GM19043 (cell line): ENCODE results near the gene CD164.

Source experiments
- ATAC-seq: cut with Tn5 transposase; IDR thresholded peaks from one replicate; pipeline ENCODE4 v1.9.1; 2021; ENCODE audit warnings: low read depth; ENCODE audit not compliant: unreplicated experiment

CD164 gene

DNA sequence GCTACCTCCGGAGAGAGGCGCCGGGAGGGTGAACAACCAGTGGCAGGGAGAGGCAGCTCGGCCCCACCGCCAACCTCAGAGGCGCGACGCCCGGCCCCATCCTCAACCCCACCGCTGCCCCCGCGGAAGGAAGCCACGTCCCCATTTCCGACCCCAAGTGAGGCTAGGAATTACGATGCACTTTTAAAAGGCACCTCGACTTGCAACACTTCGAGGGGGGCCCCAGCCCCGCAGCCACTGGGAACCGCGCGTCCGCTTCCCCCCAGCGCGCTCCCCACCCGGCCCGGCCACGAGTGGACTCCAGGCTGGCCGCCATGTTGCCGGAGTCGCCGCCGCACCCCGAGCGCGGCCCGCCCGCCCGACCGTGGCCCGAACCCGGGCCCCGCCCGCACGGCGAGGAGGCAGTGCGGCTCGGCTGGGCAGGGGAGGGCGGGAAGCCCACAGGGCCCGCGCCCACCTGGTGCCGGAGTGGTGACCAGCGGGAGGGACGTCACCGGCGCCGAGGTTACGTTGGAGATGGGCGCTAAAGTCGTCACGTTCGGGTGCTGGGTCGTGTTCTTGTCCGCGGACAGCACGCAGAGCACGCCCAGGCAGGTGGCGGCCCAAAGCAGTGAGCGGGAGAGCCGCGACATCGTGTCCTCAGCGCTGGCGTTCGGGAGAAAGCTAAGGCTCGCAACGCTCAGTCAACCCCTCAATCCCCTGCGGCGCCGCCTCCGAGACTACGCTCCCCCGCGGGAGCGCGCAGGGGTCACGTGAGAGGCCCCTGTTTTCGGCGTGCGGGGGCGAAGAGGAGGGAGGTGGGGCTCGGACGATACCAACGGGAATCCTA lies at the start of gene CD164:
Gene CD164, minus strand, starts transcription at position 721 of the 829 bp plus-strand sequence. Its CDS starts 89 bp downstream, at position 632.
- ATAC-seq = peak; percentile 37

DNA sequence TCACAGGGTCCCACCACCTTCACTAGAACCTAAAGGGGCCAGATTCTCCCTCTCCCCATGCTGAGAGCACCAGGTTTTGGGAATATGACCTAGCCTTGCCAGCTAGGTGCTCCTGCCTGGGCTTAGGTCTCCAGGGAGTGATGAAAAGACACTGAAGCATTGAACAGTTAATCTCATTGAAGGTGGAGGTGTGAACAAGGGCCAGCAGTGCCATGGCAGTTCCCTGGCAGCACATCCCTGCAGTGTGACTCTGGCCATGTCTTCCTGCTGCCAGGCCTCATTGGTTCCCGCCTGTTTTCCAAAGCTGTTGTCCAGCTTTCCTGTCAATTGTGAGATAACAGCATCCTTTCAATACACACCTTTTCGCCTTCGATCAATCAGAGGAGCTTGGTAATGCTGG lies 47.2 kb upstream of the CD164 start:
- ATAC-seq = no peak

DNA sequence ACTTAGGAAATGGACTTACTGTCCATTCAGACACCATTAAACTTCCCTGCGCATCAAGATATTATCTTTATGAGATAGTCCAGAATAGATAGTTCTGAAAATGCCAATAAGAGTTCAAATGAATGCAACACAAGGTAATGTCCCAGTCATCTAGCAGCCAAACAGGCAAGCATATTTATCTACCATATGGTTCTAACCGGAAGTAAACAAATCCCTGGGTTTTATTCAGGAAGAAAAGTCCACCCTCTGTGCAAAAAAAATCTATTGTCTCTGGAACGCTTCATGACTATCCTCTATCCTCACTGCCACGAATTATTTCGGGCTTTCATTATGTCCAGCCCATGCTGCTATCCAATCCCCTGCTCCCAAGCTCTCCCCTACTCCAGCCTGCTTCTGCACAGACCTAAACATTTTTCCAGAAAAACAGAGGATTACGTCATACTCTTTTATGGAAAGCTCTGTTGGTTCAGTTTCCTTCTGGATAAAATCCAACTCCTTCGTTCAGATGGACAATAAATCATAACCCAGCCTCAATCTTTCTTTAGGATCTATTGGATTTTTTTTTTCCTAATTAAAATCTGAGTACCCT lies 46.7 kb upstream of the CD164 start:
- no peak for ATAC-seq

DNA sequence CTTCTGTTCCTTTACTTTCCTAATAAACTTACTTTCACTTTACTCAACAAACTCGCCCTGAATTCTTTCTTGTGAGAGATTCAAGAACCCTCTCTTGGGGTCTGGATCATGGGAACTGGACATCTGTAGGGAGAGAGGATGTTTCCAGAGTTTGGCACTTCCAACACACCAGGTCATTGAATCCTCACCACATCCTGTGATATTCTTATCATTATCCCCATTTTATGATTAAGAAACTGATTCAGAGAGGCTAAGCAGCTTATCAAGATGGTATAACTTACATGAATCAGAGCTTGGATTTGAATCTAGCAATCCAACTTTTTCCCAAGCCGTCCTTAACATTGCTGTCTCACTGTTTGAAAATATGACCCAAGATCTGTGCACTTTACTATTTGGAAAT lies 42.7 kb upstream of the CD164 start:
- ATAC-seq = no peak

DNA sequence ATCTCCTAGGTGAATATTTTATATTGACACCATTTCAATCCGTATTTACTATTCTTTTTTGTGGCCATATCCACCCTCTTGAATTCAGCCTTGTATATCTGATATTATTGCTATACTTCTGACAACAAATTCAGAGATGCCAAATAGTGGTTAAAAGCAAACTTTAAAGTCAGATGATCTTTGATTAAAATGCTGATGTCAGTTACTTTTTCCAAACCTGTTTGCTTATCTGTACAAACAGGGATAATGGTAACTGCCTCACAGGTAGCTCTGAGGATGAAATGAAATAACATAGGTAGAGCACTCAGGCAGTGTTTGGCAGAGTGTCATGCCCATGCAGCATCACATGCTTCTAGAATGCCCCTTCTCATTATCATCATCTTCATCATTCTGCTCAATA lies 38.9 kb upstream of the CD164 start:
- ATAC-seq = no peak

DNA sequence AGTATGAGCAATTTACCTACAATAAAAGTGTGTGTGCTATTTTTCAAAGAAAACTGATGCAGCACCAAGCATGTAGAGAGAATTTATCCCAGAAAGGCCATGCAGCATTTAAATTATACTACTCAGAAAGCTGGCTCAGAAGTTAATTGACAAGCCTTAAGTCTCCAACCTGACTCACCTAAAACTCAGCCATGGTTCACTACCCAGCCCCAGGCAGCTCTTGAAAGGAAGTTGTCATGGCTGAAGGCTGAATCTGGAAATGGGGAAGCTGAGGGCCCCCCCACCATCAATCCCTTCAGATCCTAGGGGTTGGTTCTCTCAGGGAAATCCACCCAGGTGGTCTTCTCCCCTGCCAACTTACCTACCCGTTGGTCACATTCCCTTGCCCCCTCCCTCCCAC lies 38.5 kb upstream of the CD164 start:
- ATAC-seq = no peak

DNA sequence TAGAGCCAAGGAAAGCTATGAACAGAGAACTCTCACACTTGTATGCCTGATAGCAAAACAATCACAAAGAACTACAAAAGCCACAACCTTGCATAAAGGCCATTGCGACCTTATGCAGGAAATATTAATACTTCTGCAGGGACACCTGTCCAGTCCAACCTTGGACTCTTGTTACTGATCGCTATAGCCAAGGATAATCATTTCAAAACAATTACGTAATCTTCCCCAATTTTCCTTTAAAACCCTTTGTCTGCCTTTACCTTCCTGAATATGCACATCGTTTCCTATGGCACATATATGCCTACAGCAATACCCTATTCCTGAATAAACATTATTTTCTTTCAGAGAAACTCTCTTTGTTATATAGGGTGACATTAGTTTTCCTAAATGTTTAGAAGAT lies 35.4 kb upstream of the CD164 start:
- ATAC-seq = no peak

DNA sequence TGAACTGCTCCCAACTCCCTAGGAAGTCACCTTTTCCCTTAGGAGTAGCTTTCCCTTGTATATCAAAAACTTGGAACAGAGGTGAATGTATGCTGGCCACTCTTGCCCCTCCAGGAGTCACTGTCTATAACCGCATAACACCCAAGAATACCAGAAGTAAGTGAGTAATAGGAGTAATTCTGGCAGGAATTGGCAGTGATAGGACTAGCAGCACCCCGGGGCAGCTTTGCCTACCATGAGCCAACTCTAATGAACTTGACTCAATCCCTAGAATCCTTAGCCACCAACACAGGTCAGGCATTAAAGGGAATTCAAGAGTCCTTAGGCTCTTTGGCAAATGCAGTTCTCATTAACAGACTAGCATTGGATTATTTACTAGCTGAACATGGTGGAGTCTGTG lies 28.8 kb upstream of the CD164 start:
- ATAC-seq = no peak

DNA sequence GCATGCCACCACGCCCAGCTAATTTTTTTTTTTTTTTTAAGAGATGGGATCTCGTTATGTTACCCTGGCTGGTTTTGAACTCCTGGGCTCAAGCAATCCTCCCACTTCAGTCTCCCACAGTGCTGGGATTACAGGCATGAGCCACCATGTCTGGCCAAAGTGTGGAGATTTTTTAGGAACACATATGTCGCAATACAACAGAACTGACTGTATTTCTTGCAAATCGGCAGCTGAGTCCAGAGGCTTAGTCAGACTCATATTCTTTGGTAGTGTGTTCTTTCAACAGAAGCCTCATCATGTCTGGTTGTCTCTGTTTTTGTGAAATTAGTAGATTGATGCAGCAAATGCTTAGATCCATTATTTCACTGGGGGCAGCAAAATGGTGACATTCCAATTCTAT lies 23.9 kb upstream of the CD164 start:
- ATAC-seq = no peak

DNA sequence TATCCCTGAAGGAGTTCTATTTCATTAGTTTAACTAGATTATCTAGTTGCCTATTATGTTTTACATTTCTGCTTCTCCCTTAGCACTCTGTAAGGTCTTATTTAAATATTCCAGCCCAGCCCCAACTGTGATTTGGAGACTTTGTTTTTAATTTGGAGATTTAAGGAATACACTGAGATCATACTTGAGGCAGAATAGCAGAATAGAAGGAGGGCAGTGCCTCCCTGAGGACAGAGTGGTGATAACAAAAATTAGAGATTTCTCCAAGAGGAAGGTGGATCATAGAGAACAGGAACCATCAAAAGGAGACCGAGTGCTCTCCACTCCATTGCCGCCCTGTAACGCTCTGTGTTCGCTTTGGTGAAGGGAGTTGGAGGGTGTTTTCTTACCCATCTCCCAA lies 14.8 kb upstream of the CD164 start:
- no peak for ATAC-seq

DNA sequence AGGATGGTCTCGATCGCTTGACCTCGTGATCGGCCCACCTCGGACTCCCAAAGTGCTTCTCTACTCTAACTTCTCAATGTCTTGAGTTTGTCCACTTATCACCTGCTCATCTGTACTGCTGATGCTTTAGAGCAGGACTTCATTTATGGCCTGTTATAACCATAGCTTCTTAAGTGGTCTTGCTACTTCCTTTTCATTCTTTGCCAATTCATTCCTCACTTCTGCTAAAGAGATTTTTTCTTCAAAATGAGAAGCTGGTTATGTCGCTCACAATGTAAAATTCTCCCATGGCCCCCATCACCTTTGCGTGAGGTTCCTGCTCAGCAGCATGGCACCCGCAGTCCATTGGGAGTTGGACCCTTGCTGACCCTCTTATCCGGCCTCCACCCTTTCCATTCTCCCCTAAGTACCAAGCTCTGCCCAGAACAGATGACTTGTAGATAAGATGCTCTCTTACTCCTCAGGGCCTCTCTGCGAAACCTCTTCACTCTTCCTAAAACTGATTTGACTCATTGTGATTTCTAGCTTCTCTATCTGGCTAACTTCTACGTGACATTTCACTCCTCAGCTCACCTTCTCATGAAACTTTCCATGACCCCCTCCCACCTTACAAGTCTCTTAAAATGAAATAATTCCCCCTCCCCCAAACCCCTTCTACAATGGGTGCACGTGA lies 13.9 kb upstream of the CD164 start:
- ATAC-seq = no peak

DNA sequence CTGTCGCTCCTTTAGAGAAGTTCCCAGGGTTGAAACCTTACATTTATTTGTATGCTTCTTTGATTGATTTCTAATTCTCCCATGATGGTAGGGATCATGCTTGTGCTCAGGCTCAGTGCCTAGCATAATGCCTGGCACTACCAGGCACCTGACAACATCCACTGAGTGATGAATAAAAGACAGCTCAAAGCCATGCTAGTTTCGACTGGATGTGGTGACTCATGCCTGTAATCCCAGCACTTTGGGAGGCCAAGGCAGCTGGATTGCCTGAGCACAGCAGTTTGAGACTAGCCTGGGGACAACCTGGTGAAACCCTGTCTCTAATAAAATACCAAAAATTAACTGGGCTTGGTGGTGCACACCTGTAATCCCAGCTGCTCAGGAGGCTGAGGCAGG lies 11.6 kb upstream of the CD164 start:
- no peak for ATAC-seq

DNA sequence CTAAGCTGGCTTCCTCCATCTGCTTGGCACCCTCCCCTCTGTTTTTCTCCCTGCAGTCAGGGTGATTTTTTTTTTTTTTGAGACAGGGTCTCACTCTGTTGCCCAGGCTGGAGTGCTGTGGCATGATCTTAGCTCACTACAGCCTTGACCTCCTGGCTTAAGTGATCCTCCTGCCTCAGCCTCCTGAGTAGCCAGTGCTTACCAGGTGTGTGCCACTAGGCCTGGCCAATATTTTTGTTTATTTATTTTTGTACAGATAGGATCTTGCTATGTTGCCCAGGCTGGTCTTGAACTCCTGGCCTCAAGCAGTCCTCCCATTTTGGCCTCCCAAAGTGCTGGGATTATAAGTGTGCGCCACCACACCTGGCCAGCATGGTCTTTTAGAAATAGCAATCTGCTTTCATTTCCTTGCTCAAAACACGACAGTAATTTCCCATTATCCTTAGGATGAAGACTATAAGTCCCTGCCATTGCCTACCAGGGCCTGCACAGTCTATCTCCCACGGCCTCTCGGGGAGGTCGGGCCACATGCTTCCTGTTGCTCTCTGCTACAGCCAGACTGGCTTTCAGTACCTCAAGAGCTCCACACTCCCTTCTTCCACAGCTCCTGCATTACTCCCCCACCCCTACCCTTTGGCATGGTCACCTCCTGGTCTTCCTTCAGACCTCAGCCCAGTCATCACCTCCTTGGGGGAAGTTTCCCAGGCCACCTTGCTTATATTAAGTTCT lies 11.1 kb upstream of the CD164 start:
- ATAC-seq = no peak

DNA sequence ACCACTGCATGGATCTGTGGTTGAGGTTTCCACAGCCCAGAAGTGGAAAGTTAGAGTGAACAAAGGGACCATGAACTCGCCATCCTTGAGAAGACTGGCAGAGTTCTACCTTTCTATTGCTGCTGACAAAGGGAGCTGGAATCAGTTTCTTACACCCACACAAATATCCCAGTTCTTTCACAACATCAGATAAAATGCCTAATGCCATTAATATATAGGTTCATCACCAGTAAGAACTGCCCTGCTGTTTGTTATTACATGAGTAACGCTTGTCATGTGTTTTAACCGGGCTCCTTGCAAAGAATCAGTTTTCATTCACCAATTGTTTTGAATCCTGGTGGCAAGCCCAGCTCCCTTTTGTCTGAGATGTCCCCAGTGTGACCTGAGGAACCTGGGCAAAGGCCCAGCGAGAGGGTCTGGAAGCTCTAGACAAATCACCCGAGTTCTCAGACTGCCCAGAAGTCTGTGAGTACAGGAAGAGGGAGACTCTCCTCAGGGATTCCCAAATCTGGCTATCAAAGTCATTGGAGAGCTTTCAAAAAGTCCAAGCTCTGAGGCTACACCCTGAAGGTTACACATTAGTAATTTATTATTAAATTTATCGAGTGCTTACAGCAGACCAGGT lies 7.5 kb upstream of the CD164 start:
- no peak for ATAC-seq

DNA sequence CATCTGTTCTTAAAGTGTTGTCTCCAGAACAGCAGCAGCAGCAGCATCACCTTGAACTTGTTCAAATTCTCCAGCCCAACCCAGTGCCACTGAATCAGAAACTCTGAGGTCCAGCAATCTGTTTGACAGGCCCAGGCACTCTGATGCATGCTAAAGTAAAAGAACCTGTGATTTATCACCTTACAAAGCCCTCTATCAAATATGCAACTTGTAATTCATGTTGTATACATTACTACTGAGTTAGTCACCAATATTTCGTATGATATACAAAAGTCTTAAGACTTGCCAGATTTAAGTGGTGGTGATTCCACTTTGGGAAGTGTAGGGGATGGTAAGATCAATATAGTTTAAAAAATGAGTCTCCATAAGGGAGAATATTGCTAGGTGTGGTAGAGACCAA lies 6.0 kb upstream of the CD164 start:
- no peak for ATAC-seq

DNA sequence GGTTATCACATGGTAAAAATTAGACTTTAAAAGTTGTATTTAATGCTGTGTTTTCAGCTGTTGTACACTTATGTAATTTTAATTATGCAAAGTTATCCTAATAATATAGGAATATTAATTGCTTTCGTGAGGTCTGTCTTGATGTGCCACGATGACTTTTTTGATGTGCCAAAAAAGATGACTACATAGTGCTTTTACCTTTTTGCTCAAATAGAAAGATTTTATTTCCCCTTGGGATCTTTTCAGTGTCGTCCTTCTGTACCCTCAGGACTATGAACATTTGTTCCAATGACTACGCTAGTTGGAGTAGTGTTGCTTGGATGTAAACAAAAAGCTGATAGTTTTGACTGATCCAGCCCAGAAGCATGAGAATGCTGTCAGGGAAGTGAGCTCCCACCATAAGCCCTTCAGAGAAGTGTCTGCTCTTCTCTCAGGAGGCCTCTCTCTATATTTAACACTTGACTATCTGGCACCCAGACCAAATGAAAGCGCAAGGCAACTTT lies 1.2 kb upstream of the CD164 start:
- no peak for ATAC-seq

DNA sequence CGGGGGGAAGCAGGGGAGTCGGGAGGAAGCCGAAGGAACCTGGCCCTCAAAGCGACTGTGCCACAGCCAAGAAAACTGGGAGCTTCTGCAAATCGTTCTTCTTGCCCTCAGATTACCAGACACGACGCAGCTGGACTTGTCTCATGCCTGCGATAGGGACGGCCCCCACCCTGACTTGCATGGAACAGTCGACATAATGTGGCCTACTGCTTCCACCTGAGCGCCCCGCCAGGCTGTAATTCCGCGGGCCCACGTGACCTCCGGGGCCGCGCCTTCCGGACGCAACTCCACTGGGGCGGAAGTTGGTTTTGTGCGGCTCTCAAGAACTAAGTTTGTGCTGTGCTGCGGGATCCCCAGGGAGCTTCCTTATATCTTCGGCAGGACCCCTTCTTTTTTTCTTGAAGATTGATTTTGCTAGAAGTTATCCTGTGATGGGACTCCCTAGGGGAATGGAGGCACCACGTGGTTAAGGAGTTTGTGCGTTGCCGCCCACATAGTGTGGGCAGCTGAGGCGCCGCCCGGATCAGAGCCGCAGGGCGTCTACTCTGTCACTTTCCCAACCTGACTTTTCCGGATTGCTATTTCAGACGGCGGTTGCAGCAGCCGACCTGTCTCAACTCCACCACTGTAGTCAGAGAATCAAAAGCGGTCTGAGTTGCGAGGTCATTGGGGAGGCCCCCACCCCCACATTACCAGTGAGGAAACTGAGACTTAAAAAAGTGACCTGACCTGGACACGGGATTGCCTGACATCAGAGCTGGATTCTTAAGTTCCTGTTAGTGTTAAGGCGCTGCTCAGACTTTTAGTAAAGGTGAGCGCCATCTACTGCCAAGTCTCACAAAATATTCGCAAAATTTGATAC lies 540 bp upstream of the CD164 start:
- peak; percentile 67 for ATAC-seq

DNA sequence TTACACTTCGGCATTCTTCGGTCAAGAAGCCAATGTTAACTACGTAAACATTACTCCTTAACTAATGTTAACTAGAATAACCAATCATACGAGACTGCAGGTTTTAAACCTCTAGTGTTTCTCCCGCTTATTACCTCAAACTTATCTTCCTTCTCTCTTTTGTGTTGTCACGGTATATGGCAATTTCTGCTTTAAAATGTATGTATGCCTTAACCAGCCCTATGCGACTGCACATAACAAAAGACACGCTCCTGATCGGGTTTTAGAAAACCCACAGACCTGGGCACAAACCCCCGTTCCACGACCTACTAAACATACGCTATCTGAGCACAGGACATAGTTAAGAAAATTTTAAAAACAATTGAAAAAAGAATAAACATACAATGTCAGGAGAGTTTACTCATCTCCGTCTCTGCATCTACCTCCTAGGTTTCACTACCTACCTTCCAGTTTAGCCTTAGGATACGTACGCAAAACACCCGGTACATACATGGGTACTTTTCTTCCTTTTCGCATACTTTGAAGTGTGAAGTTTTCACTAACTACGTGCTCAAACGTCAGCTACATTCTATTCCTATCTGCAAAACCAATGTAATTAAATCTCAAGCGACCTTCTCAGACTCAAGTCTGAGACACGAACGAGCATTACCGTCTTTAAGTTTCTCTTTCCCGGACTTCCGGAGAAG lies 1.1 kb downstream of the CD164 start:
- ATAC-seq = no peak

DNA sequence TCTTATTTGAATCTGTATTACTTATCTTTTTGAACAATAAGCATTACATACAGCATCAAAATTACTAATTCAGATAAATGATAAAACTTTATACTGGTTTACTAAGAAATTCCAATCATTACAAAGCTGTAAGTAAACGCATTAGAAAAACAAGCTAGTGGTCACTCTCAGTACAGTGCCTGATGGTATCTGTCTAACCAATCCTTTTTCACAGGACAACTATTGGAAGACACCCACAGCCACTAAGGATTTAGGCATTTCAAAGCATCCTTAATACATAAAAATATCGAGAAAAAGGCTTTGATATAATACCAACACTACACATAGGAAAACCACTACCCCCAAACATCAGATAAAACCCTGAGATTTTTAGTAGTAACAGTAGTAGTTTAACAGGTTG lies 2.6 kb downstream of the CD164 start:
- ATAC-seq = no peak
